ENCODE data around the gene ZNF90.
"Not testable (repeated sequence)": the region's sequence is repeated elsewhere in the genome, so short reads cannot be mapped to it uniquely, and the experiment has no call there.

ZNF90 gene

GRCh38 chr19:20078581-20079031, 806 bp downstream of the ZNF90 start:
- no peak for TF ChIP-seq CTCF (IDR thresholded peaks at IDR 0.05; ENCODE audit: insufficient read depth, missing control alignments)
- DNase-seq (ENCODE audit: insufficient read length, low spot score), result no peak

GRCh38 chr19:20079476-20079875, 1.7 kb downstream of the ZNF90 start:
- no peak for TF ChIP-seq CTCF (IDR thresholded peaks at IDR 0.05; ENCODE audit: insufficient read depth, missing control alignments)
- DNase-seq (ENCODE audit: insufficient read length, low spot score) (no peak), FAIRE-seq (peak; percentile 38)

More at GRCh38 chr19:20078581-20079031, 806 bp downstream of the ZNF90 start:
- no peak for FAIRE-seq

GRCh38 chr19:20080656-20081055, 2.9 kb downstream of the ZNF90 start:
- FAIRE-seq, result no peak
- DNase-seq (ENCODE audit: insufficient read length, low spot score), result no peak
- TF ChIP-seq CTCF (IDR thresholded peaks at IDR 0.05; ENCODE audit: insufficient read depth, missing control alignments), result no peak

- not testable (repeated sequence) for DNase-seq (ENCODE audit: insufficient read length, low spot score); FAIRE-seq
Measured at GRCh38 chr19:20082232-20082833, 4.5 kb downstream of the ZNF90 start.

- not testable (repeated sequence) for DNase-seq (ENCODE audit: insufficient read length, low spot score)
Measured at GRCh38 chr19:20082876-20083275, 5.1 kb downstream of the ZNF90 start.

GRCh38 chr19:20102097-20102496, 24.3 kb downstream of the ZNF90 start:
- FAIRE-seq, result no peak

More at GRCh38 chr19:20082876-20083275, 5.1 kb downstream of the ZNF90 start:
- not testable (repeated sequence) for FAIRE-seq

GRCh38 chr19:20103091-20103740, 25.4 kb downstream of the ZNF90 start:
- no peak for TF ChIP-seq CTCF (IDR thresholded peaks at IDR 0.05; ENCODE audit: insufficient read depth, missing control alignments)
- no peak for FAIRE-seq
- no peak for DNase-seq (ENCODE audit: insufficient read length, low spot score)

More at GRCh38 chr19:20102097-20102496, 24.3 kb downstream of the ZNF90 start:
- no peak for TF ChIP-seq CTCF (IDR thresholded peaks at IDR 0.05; ENCODE audit: insufficient read depth, missing control alignments)
- no peak for DNase-seq (ENCODE audit: insufficient read length, low spot score)

GRCh38 chr19:20107301-20107700, 29.5 kb downstream of the ZNF90 start:
- no peak for DNase-seq (ENCODE audit: insufficient read length, low spot score)
- FAIRE-seq, result no peak
- TF ChIP-seq CTCF (IDR thresholded peaks at IDR 0.05; ENCODE audit: insufficient read depth, missing control alignments), result no peak

GRCh38 chr19:20118064-20118839, 40.5 kb downstream of the ZNF90 start:
- FAIRE-seq; DNase-seq (ENCODE audit: insufficient read length, low spot score): not testable (repeated sequence)

Measured in D721Med (cell line).